Stimulated activated CD8-positive, alpha-beta memory T cell treated with anti-CD3 and anti-CD28 coated beads, Interleukin-7, amount 100 ng/mL, for 4 hours (primary cell): ENCODE data around the gene SH3PXD2A.
"Not testable (repeated sequence)": the region's sequence is repeated elsewhere in the genome, so short reads cannot be mapped to it uniquely, and the experiment has no call there.

Source experiments
- DNase-seq, 2 donors: peaks; one replicate each; pipeline ENCODE4 v3.0.0-alpha.2; 2020; ENCODE audit warnings: low read depth in 2 of 2

SH3PXD2A gene

DNA sequence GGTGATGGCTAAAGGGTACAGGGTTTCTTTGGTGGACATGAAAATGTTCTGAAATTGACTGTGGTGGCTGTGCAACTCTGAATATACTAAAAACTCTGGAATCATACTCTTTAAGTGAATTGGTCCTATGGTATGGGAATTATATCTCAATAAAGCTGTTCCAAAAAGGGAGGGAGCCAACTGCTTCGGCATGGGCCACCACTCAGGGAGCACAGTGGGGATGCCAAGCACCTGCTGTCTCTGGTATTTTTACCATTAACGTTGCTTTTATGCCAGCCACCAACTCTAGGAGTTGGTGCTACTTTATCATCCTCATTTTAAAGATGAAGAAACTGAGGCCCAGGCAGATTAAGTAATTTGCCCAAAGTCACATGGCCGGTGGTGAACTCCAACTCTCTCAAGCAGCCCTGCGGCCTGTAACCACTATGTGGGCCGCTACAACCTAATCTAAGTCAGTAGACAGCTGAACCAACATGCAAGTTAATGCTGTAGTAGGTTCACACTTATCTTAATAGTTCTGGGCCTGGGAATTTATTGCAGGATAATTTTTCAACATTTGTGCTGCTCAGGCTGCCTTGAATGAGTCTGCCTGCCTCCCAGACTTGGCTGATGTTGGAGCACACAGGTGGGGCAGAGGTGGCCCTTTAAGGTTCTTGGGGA lies 20.8 kb downstream of the SH3PXD2A start:
- no peak for DNase-seq

DNA sequence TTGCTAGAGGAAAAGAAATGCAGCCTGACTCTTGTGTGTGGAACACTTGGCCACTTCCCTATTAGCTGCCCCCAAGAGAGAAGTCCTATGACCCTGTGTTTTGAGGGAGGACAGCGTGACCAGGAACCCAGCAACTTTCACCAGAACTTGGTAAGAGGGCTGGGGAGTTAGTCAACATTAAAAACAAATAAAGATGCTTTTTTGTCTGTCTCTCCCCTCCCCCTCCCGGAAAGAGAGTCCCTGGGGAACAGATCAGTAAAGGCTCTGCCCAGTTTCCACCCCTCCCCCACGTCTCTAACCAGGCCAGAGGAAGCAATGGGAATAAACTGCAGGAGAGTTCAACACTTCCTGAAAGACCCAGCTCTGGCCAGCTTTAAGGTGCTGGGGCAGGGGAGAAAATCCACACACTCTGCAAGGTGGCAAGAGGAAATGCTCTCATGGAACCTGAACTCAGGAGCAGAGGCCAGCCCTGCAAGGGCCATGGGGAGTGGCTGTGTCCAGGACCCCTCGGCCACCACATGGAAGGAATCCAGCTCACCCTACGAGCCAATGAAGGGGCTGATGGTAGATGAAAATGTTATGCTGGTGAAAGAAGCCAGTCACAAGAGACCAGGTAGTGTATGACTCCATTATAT lies 21.5 kb downstream of the SH3PXD2A start:
- DNase-seq: no peak

- DNase-seq: no peak
These were observed 22.6 kb downstream of the SH3PXD2A start for GRCh38 chr10:103832806-103833205.

GRCh38 chr10:103829838-103830465 lies 25.4 kb downstream of the SH3PXD2A start:
- DNase-seq: no peak

- DNase-seq: no peak
These were observed 26.1 kb downstream of the SH3PXD2A start for GRCh38 chr10:103829278-103829677.

GRCh38 chr10:103828587-103829197 lies 26.7 kb downstream of the SH3PXD2A start:
- no peak for DNase-seq

DNA sequence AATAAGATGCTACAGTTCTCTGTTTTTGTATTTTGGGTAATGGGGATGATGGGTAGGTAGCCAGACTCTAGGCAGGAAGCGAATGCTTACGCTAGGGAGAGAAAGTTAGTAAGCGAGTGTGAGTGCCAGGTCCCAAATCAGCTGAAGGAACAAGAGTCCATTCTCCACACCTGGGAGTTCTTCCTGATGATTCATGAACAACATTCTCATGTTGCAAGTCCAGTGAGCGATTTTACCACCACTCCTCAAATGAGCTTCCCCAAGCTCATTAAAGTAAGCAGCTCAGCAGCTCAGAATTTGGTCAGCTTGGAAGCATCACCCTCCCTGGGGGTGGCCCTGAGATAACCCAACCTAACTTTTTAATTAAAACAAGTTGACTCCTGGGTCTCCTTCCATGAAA lies 27.3 kb downstream of the SH3PXD2A start:
- no peak for DNase-seq

DNA sequence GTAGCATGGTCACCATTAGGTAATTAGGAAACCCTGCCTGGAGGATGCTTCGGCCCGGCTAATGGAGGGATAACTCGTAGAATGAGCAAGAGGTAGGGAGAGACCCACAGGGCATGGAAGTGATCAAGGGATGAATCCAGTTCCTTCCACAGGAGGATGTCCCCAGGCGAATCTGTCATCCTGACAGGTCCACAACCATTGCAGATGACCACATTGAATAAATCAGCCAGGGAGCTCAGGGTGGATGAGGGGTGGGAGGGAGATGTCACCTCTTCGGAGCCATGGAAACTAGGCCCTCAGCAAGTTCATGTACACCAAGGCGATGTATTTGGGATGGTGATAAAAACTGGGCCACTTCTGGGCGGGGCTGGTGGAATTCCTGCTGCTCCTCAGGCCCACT lies 28.5 kb downstream of the SH3PXD2A start:
- DNase-seq: no peak

GRCh38 chr10:103824281-103824680 lies 31.1 kb downstream of the SH3PXD2A start:
- DNase-seq: no peak

DNA sequence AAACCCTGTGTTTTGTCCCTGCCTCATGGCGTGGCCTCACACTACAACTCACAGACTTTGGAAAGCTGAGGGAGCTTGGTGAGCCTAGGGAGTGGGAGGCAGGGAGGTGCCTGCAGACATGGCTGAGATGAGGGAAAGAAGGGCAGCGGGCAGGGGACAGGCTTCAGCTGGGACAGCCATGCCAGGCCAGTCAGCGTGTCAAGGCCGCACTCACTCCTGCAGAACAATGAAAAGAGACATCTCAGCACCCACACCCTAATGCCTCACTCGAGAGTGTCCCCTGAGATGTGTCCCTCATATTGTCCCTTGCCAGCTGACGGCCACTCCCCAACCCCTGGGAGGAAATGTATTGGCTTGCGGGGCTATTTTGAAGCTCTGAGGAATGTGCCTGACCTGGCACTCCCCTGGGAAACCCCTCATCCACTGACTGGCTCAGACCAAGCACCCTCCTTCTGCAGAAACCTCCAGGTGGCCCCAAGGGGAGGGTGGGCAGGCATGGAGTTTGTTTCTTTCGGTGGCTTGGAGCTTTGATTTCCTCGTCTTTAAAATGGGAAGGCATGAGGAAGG lies 31.6 kb downstream of the SH3PXD2A start:
- no peak for DNase-seq

DNA sequence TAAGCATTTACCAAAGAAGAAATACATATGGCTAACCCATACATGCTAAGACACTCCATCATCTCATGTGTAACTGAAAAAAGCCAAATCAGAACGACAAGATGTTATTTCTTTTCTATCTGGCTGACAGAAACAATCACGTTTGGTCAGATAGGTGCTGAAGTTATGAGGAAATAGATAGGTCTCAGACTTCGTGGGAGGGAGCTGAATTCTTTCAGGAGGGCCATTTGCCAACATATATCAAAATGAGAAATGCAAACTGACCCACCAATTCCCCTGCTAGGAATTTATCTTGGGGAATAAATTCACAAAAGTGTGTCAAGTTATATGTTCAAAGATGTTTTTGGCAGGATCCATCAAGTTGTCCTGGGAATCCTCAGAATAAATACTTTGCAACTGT lies 32.6 kb downstream of the SH3PXD2A start:
- no peak for DNase-seq

DNA sequence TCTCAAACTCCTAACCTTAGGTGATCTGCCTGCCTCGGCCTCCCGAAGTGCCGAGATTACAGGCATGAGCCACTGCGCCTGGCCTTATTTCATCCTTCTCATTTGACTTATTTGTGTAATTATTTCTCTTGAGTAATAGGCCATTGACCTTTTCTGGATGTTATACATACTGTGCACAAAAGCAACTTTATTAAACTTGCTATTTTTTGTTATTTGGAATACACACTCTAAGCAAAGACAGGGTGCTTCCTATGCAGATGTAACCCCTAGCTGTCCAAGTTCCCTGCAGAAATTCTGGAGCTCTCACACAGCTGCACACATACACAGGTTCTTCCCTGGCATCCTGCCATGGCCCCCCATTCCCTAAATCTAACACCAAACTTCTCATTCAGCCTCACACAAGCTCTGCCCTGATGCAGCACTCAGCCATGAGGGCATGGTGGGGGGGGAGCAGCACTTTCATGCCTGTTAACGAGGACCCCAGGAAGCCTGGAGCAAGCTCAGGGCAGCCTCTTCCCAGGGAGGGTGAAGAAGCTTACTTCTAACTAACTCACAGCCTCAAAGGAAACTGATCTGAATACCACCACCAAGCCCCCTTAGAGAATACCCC lies 33.2 kb downstream of the SH3PXD2A start:
- DNase-seq: no peak

DNA sequence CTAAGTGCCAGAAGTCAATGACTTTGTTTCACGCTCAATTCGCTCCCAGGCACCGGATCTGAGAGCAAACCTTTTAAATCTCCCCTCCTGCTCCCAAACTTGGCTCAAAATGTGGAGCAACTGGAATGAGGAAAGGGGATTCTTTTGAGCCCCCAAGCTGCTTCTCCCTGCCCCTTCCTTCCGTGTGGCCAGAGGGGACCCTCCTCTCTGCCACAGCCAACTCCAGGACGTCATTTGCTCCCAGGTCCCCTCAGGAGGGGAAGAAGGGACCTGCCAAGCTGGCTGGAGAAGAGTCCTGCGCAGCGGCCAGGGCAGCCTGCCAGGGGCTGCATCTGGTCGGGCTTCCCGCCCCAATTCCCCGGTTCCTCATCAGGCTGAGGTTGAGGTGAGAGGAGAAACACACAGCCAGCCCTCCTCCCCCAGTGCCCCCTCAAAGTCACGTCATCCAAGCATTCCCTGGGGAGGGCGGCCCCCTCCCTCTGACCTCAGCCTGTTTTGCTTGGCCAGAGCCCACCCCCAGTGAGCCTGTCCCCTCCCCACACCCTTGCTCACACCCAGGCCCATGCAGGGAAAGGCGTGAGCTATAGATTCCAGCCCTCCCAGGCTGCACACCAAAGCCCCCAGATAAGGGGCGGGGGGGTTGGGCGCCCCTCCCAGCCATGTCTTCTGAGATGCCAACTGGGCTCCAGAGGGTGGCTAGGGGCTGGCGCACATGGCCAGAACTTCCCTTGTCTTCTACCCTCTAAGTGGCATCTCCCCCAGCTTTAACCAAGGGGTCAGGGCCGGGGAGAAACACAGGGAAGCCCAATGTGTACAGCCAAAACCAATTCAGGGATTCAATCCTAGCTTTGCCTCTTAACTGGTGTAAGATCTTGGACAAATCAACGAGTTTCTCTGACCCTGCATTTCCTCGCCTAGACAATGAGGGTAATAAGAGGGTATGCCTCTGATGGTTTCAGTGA lies 35.0 kb downstream of the SH3PXD2A start:
- DNase-seq: no peak

GRCh38 chr10:103819493-103819892 lies 35.9 kb downstream of the SH3PXD2A start:
- no peak for DNase-seq

- DNase-seq: no peak
These were observed 36.5 kb downstream of the SH3PXD2A start for GRCh38 chr10:103818765-103819374.

GRCh38 chr10:103818105-103818504 lies 37.3 kb downstream of the SH3PXD2A start:
- no peak for DNase-seq

DNA sequence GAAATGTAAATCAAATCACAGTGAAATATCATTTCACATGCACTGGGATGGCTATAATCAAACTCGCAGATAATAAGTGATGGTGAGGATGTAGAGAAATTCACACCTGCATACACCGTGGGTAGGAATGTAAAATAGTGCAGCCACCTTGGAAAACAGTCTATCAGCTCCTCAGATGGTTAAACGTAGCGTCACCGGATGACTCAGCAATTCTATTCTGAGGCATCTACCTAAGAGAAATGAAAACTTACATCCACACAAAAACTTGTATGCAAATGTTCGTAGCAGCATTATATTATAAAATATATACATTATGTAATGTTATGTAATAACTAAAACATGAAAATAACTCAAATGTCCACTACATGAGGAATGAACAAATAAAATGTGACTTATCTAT lies 38.9 kb downstream of the SH3PXD2A start:
- DNase-seq: no peak

DNA sequence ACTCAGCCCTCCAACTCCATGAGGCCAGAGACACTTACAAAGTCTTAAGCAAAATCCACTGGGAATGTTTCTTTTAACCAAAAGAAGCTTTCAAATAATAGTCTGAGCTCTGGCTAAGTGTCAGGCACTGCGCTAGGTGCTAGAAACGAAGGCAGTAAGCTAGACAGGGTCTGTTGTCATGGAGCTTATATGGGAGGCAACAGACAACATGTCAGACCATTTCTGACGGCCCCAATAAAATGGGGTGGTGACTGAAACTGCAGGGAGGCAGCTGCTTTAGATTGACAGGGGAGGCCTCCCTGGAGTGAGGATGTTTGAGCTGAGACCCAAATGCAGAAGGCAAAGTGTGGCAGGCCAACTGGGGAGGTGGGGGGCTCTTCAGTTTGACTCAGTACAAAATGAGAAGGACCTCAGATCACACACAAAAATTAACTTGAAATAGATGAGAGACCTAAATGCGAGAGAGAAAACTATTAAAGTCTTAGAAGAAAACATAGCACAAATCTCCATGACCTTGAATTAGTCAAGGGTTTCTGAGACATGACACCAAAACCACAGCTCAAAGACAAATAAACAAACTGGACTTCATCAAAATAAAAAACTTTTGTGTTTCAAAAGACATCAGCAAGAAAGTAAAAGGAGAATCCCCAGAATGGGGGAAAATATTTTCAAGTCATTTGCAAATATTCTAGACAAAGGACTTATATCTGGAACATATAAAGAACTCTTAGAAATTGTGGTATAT lies 40.6 kb downstream of the SH3PXD2A start:
- no peak for DNase-seq

GRCh38 chr10:103814105-103814504 lies 41.3 kb downstream of the SH3PXD2A start:
- DNase-seq: no peak

DNA sequence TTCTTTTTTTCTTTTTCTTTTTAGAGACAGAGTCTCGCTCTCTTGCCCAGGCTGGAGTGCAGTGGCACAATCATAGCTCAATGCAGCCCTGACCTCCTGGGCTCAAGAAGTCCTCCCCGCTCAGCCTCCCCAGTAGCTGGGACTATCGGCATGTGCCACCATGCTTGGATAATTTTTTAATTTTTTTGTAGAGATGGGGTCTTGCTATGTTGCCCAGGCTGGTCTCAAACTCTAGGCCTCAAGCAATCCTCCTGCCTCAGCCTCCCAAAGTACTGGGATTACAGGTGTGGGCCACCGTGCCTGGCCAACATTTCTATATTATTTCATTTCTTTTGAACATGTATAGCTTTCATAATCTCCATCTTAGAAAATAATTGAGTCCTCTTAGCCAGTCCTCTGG lies 42.1 kb downstream of the SH3PXD2A start:
- not testable (repeated sequence) for DNase-seq
